Measurements from ENCODE around the gene C2orf76.
"Not testable (repeated sequence)": the region's sequence is repeated elsewhere in the genome, so short reads cannot be mapped to it uniquely, and the experiment has no call there.

C2orf76 gene

GRCh38 chr2:119377294-119377992 lies 10.8 kb upstream of the C2orf76 start:
- Histone ChIP-seq H3K9me3 (ENCODE audit: low read length) (no peaks in the 10 kb centered on the region), H3K4me1 (ENCODE audit: insufficient read depth, low read length, severe bottlenecking) (peaks cover 5% of the 10 kb centered on the region), H3K27me3 (ENCODE audit: insufficient read depth, low read length) (no peaks in the 10 kb centered on the region), H3K4me3 (ENCODE audit: low read depth, low read length, poor library complexity, severe bottlenecking) (no peak overlapping the region), H3K4me2 (ENCODE audit: low read length) (no peak overlapping the region), H3K27ac (ENCODE audit: low read depth, low read length, poor library complexity, severe bottlenecking) (no peak overlapping the region), H3F3A (ENCODE audit: insufficient read depth, low read length) (no peaks in the 10 kb centered on the region), H3K9ac (ENCODE audit: low read length) (no peak overlapping the region), H4K20me1 (ENCODE audit: insufficient read depth, low read length) (no peaks in the 10 kb centered on the region), H2AFZ (ENCODE audit: low read length) (no peak overlapping the region), H3K9me2 (ENCODE audit: low read depth, low read length) (no peaks in the 10 kb centered on the region), H3K36me3 (ENCODE audit: insufficient read depth, low read length) (peaks cover 13% of the 10 kb centered on the region), H3K79me2 (ENCODE audit: insufficient read depth, low read length) (no peaks in the 10 kb centered on the region)
- no peak for TF ChIP-seq CTCF (IDR thresholded peaks at IDR 0.05; ENCODE audit: low read length)
- no peak for TF ChIP-seq EZH2 (IDR thresholded peaks at IDR 0.05; ENCODE audit: borderline replicate concordance, low read length)

GRCh38 chr2:119376810-119377209 lies 10.2 kb upstream of the C2orf76 start:
- Histone ChIP-seq H3K9ac (ENCODE audit: low read length) (no peak overlapping the region), H3K9me2 (ENCODE audit: low read depth, low read length) (no peaks in the 10 kb centered on the region), H3K27ac (ENCODE audit: low read depth, low read length, poor library complexity, severe bottlenecking) (no peak overlapping the region), H3K4me2 (ENCODE audit: low read length) (no peak overlapping the region), H4K20me1 (ENCODE audit: insufficient read depth, low read length) (no peaks in the 10 kb centered on the region), H3F3A (ENCODE audit: insufficient read depth, low read length) (no peaks in the 10 kb centered on the region), H3K27me3 (ENCODE audit: insufficient read depth, low read length) (no peaks in the 10 kb centered on the region), H3K4me1 (ENCODE audit: insufficient read depth, low read length, severe bottlenecking) (peaks cover 5% of the 10 kb centered on the region), H3K79me2 (ENCODE audit: insufficient read depth, low read length) (no peaks in the 10 kb centered on the region), H3K36me3 (ENCODE audit: insufficient read depth, low read length) (peaks cover 19% of the 10 kb centered on the region), H3K4me3 (ENCODE audit: low read depth, low read length, poor library complexity, severe bottlenecking) (no peak overlapping the region), H3K9me3 (ENCODE audit: low read length) (no peaks in the 10 kb centered on the region), H2AFZ (ENCODE audit: low read length) (no peak overlapping the region)
- TF ChIP-seq EZH2 (IDR thresholded peaks at IDR 0.05; ENCODE audit: borderline replicate concordance, low read length) (no peak), CTCF (IDR thresholded peaks at IDR 0.05; ENCODE audit: low read length) (no peak)

- H3K9me2 ChIP-seq (ENCODE audit: low read depth, low read length); H3K79me2 ChIP-seq (ENCODE audit: insufficient read depth, low read length); H4K20me1 ChIP-seq (ENCODE audit: insufficient read depth, low read length); H3F3A ChIP-seq (ENCODE audit: insufficient read depth, low read length); H2AFZ ChIP-seq (ENCODE audit: low read length); H3K9ac ChIP-seq (ENCODE audit: low read length); H3K9me3 ChIP-seq (ENCODE audit: low read length); H3K4me1 ChIP-seq (ENCODE audit: insufficient read depth, low read length, severe bottlenecking); H3K27me3 ChIP-seq (ENCODE audit: insufficient read depth, low read length); H3K4me2 ChIP-seq (ENCODE audit: low read length); H3K27ac ChIP-seq (ENCODE audit: low read depth, low read length, poor library complexity, severe bottlenecking); H3K4me3 ChIP-seq (ENCODE audit: low read depth, low read length, poor library complexity, severe bottlenecking): not testable (repeated sequence)
- peaks cover 23% of the 10 kb centered on the region for H3K36me3 ChIP-seq (ENCODE audit: insufficient read depth, low read length)
Observed at GRCh38 chr2:119376406-119376805, 9.8 kb upstream of the C2orf76 start.

- not testable (repeated sequence) for H3K9me2 ChIP-seq (ENCODE audit: low read depth, low read length); H3K27me3 ChIP-seq (ENCODE audit: insufficient read depth, low read length); H2AFZ ChIP-seq (ENCODE audit: low read length); H3K4me2 ChIP-seq (ENCODE audit: low read length); H3K9ac ChIP-seq (ENCODE audit: low read length); H3K4me1 ChIP-seq (ENCODE audit: insufficient read depth, low read length, severe bottlenecking); H3K4me3 ChIP-seq (ENCODE audit: low read depth, low read length, poor library complexity, severe bottlenecking); H3K27ac ChIP-seq (ENCODE audit: low read depth, low read length, poor library complexity, severe bottlenecking); H3K9me3 ChIP-seq (ENCODE audit: low read length); H3K79me2 ChIP-seq (ENCODE audit: insufficient read depth, low read length); H3F3A ChIP-seq (ENCODE audit: insufficient read depth, low read length); H4K20me1 ChIP-seq (ENCODE audit: insufficient read depth, low read length)
- peaks cover 43% of the 10 kb centered on the region for H3K36me3 ChIP-seq (ENCODE audit: insufficient read depth, low read length)
Observed at GRCh38 chr2:119373907-119374745, 7.5 kb upstream of the C2orf76 start.

Measured in OCI-LY1 (cell line).